GF-D8 (cell line): Measurements from ENCODE around the gene MAP4K1.

ENCODE experiments used
- DNase-seq: peaks from one replicate; lab custom pipeline; 2025; lab: John Stamatoyannopoulos, UW

MAP4K1 gene

GRCh38 chr19:38617764-38618589 lies at the start of gene MAP4K1:
Gene MAP4K1, minus strand, starts transcription at chr19:38617953. Its CDS starts 58 bp downstream, at chr19:38617895.
- DNase-seq, result peak; percentile 49

GRCh38 chr19:38666663-38667511 lies 49.1 kb upstream of the MAP4K1 start:
- DNase-seq, result no peak

- DNase-seq, result no peak
Measured at GRCh38 chr19:38665950-38666662, 48.4 kb upstream of the MAP4K1 start.

- no peak for DNase-seq
Measured at GRCh38 chr19:38665219-38665931, 47.6 kb upstream of the MAP4K1 start.

GRCh38 chr19:38664503-38665211 lies 46.9 kb upstream of the MAP4K1 start:
- DNase-seq, result peak; percentile 98

- DNase-seq, result peak; percentile 70
Measured at GRCh38 chr19:38663957-38664502, 46.3 kb upstream of the MAP4K1 start.

- DNase-seq, result no peak
Measured at GRCh38 chr19:38663156-38663651, 45.5 kb upstream of the MAP4K1 start.

GRCh38 chr19:38662537-38663155 lies 44.9 kb upstream of the MAP4K1 start:
- DNase-seq, result peak; percentile 44

- DNase-seq, result no peak
Measured at GRCh38 chr19:38661996-38662395, 44.2 kb upstream of the MAP4K1 start.

GRCh38 chr19:38661136-38661535 lies 43.4 kb upstream of the MAP4K1 start:
- DNase-seq, result no peak

- no peak for DNase-seq
Measured at GRCh38 chr19:38660724-38661123, 43.0 kb upstream of the MAP4K1 start.

- DNase-seq, result no peak
Measured at GRCh38 chr19:38658462-38659306, 40.9 kb upstream of the MAP4K1 start.

GRCh38 chr19:38657633-38658222 lies 40.0 kb upstream of the MAP4K1 start:
- DNase-seq, result no peak

- DNase-seq, result peak; percentile 27
Measured at GRCh38 chr19:38656171-38656981, 38.6 kb upstream of the MAP4K1 start.

- no peak for DNase-seq
Measured at GRCh38 chr19:38655148-38655824, 37.5 kb upstream of the MAP4K1 start.

- DNase-seq, result no peak
Measured at GRCh38 chr19:38654628-38655055, 36.9 kb upstream of the MAP4K1 start.

GRCh38 chr19:38653028-38653571 lies 35.3 kb upstream of the MAP4K1 start:
- DNase-seq, result no peak
